Activated CD4-positive, alpha-beta T cell treated with anti-CD3 and anti-CD28 coated beads, Interleukin-2, amount 50 U/mL, for 4 hours (primary cell): ENCODE results near the gene HTT.
"Not testable (repeated sequence)": the region's sequence is repeated elsewhere in the genome, so short reads cannot be mapped to it uniquely, and the experiment has no call there.

ENCODE experiments used
- DNase-seq, 2 experiments: peaks; one replicate each; pipeline ENCODE4 v3.0.0-alpha.2; 2020

Gene HTT

GRCh38 chr4:3124070-3124767 lies 49.7 kb downstream of the HTT start:
- no peak for DNase-seq

DNA sequence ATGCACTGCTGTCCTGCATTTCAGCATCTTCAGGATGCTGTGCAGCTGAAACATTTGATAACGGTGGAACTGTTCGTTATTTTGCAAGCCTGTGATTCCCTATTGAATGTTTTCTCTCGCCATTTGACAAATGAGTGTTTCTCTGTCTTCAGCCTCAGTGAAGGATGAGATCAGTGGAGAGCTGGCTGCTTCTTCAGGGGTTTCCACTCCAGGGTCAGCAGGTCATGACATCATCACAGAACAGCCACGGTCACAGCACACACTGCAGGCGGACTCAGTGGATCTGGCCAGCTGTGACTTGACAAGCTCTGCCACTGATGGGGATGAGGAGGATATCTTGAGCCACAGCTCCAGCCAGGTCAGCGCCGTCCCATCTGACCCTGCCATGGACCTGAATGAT lies 52.6 kb downstream of the HTT start:
- no peak for DNase-seq

- DNase-seq, result no peak
Measured at GRCh38 chr4:3128058-3128457, 53.6 kb downstream of the HTT start.

DNA sequence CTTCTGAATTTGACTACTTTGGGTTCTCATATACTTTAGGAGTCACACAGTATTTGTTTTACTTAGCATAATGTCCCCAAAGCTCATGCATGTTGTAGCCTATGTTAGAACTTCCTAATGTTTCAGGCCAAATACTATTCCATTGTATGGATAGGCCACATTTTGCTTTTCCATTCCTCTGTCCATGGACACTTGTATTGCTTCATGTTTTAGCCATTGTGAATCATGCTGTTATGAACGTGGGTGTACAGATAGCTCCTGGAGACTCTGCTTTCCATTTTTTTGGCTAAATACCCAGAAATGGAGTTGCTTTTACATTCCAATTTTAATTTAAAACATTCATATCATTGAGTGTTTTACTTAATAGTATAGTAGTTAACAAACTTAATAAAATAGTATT lies 54.5 kb downstream of the HTT start:
- no peak for DNase-seq

DNA sequence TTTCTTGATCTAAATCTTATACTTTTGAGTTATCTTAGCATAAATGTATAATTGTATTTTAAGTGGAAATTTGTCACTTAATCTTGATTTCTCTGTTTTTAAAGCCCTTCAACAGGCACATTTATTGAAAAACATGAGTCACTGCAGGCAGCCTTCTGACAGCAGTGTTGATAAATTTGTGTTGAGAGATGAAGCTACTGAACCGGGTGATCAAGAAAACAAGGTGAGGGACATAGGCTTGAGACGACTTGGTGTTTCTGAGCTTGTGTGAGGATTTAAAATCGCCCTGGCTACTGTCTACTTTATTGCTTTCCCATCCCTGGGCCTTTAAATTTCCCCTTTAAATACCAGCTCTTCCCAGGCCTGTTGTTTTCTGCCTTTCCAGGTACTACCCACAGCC lies 55.7 kb downstream of the HTT start:
- no peak for DNase-seq

DNA sequence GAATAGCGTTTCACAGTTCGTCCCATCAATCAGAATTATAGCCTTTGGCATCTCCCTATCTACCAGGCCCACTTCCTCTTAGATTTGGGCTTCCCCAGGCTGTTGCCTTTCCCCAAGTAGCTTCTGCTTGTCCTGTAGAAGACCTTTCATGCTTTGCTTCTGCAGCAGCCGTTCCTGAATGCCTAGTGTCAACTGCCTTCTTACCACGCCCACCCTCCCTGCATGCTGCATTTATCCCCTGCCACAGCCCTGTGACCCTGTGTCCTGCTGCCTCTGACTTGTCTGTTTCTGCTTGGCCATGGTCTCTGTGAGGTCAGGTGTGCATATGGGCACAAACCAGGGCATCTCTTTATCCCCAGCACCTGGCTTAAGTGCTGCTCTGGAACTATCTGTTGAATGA lies 56.3 kb downstream of the HTT start:
- no peak for DNase-seq

DNA sequence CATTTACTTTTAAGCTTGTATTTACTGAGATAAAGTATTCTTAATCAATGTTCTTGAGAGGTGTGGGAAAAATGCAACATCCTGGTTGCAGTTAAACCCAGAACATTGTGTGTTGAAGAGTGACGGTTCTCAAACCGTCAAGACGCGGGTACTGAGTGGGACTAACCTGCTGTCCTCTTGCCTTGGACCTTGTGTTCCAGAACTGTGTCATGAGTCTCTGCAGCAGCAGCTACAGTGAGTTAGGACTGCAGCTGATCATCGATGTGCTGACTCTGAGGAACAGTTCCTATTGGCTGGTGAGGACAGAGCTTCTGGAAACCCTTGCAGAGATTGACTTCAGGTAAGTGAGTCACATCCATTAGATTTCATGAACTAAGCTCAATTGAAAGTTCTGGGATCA lies 59.7 kb downstream of the HTT start:
- no peak for DNase-seq

GRCh38 chr4:3135155-3136011 lies 60.9 kb downstream of the HTT start:
- DNase-seq, result no peak

DNA sequence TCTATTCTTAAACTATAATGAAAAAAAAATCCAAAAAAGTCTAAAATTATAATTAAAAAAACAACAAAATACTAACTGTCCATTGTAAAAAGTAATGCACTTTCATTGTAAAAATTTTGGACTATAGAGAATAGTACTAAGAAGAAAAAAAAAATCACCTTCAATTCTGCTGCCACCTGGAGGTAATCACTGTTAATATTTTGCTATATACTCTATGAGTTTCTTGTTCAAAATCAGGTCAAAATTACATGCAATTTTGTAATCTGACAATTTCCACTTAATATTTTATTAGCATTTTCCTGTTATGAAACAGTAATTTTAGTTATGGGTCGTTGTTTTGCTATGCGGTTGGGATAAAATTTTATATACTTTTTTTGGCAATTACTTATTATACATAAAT lies 62.0 kb downstream of the HTT start:
- DNase-seq, result no peak

GRCh38 chr4:3137908-3138307 lies 63.4 kb downstream of the HTT start:
- DNase-seq, result no peak

GRCh38 chr4:3145234-3145924 lies 70.9 kb downstream of the HTT start:
- DNase-seq, result no peak

GRCh38 chr4:3148926-3149325 lies 74.4 kb downstream of the HTT start:
- DNase-seq, result no peak

- not testable (repeated sequence) for DNase-seq
Measured at GRCh38 chr4:3151238-3151637, 76.8 kb downstream of the HTT start.

- no peak for DNase-seq
Measured at GRCh38 chr4:3157366-3157765, 82.9 kb downstream of the HTT start.

- no peak for DNase-seq
Measured at GRCh38 chr4:3158841-3159240, 84.4 kb downstream of the HTT start.

- no peak for DNase-seq
Measured at GRCh38 chr4:3160438-3160837, 86.0 kb downstream of the HTT start.

DNA sequence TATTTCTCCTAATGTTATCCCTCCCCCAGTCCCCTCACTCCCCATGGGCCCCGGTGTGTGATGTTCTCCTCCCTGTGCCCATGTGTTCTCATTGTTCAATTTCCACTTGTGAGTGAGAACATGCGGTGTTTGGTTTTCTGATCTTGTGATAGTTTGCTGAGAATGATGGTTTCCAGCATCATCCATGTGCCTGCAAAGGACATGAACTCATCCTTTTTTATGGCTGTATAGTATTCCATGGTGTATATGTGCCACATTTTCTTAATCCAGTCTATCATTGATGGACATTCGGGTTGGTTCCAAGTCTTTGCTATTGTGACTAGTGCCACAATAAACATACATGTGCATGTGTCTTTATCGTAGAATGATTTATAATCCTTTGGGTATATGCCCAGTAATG lies 86.6 kb downstream of the HTT start:
- not testable (repeated sequence) for DNase-seq

GRCh38 chr4:3166434-3166833 lies 92.0 kb downstream of the HTT start:
- not testable (repeated sequence) for DNase-seq

DNA sequence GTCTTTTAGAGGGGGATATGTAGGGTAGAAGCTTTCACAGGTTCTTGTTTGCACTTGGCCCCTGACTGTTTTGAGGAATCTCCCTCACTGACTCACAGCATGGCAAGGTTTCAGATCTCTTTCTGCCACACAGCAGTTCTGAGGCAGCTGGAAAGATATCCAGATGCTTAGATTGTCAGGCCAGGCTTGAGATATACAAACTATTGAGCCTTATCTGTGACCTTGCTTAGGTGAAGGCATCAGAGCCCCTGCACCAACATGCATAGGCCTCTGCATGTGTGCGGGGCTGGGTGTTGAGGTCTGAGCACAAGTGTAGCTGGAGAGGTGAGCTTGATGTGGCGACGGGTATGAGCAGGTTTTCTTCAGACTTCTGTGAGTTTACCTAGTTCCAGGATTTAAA lies 93.5 kb downstream of the HTT start:
- no peak for DNase-seq

- DNase-seq, result no peak
Measured at GRCh38 chr4:3174371-3175338, 100.2 kb downstream of the HTT start.

- no peak for DNase-seq
Measured at GRCh38 chr4:3176367-3177229, 102.1 kb downstream of the HTT start.

DNA sequence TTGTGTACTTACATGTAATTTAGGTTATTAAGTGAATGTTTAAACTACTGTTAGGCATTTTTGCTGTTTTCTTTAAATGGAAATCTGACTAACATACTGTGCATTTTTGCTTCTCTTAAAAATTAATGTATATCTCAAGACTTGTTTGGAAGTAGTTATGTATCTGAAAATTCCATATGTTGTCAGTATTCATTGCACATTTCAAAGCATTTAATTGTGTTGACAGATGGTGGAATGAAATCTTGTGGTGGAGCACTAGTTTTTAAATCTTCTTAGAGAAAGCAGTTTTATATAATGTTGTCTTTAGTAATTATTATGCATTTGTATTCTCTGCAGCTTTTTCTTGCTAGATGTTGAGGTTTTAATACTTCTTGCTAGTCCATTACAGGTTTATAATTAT lies 102.9 kb downstream of the HTT start:
- DNase-seq, result no peak
